Body of pancreas (tissue), 4 donors: ENCODE measurements around the gene SIN3B.

Source experiments
- POLR2A ChIP-seq, 3 donors: fragments of 450-650 bp; IDR thresholded peaks; one replicate each; pipeline ENCODE4 v1.6.1; 2016; ENCODE audit warnings: antibody characterized with exemption in 3 of 3, mild to moderate bottlenecking in 2 of 3
- TF ChIP-seq, protein P1 (sequence below), 7 experiments: fragments of 450-650 bp in 4 of 7; fragments of 200-600 bp in 3 of 7; sonication (generic) in 3 of 7; IDR thresholded peaks; one replicate each; pipeline ENCODE4 v1.5.1; 2016 to 2019; ENCODE audit warnings: antibody characterized with exemption in 7 of 7

GRCh38 chr19:16901491-16902175, 72.4 kb downstream of the SIN3B start:
- TF ChIP-seq, protein P1, sequence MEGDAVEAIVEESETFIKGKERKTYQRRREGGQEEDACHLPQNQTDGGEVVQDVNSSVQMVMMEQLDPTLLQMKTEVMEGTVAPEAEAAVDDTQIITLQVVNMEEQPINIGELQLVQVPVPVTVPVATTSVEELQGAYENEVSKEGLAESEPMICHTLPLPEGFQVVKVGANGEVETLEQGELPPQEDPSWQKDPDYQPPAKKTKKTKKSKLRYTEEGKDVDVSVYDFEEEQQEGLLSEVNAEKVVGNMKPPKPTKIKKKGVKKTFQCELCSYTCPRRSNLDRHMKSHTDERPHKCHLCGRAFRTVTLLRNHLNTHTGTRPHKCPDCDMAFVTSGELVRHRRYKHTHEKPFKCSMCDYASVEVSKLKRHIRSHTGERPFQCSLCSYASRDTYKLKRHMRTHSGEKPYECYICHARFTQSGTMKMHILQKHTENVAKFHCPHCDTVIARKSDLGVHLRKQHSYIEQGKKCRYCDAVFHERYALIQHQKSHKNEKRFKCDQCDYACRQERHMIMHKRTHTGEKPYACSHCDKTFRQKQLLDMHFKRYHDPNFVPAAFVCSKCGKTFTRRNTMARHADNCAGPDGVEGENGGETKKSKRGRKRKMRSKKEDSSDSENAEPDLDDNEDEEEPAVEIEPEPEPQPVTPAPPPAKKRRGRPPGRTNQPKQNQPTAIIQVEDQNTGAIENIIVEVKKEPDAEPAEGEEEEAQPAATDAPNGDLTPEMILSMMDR (IDR thresholded peaks at IDR 0.05), result no peak
- no peak for TF ChIP-seq POLR2A (IDR thresholded peaks at IDR 0.05)
